B cell (primary cell): ENCODE data around the gene CDS1.

Source experiments
- CTCF ChIP-seq: fragments of 200-600 bp; IDR thresholded peaks from one replicate; pipeline ENCODE4 v1.8.0; 2022; ENCODE audit warnings: antibody characterized with exemption, mild to moderate bottlenecking
- EZH2 ChIP-seq: IDR thresholded peaks from 2 replicates; pipeline ENCODE4 v1.6.1; 2012; ENCODE audit warnings: borderline replicate concordance, low read depth, mild to moderate bottlenecking, moderate library complexity, low read length; ENCODE audit not compliant: insufficient read depth, poor library complexity, severe bottlenecking

GRCh38 chr4:84573385-84574068 is 9.4 kb upstream of the CDS1 start:
- TF ChIP-seq CTCF: no peak
- no peak for TF ChIP-seq EZH2
